OCI-LY7 (cell line): ENCODE data around the gene FRMD1.

ENCODE experiments used
- CTCF ChIP-seq: fragments of 200-600 bp; sonication (generic); conservative IDR thresholded peaks from 2 replicates; pipeline ENCODE4 v1.5.1; 2014; ENCODE audit warnings: mild to moderate bottlenecking, antibody characterized with exemption, low read length, moderate library complexity, mixed read lengths
- EZH2phosphoT487 ChIP-seq: fragments of 200-600 bp; sonication (generic); IDR thresholded peaks from 2 replicates; pipeline ENCODE4 v1.6.1; 2018; ENCODE audit warnings: low read depth, borderline replicate concordance, mild to moderate bottlenecking, mixed run types, antibody characterized with exemption, low read length, moderate library complexity, mixed read lengths

GRCh38 chr6:168045706-168046620 is 33.0 kb downstream of the FRMD1 start:
- TF ChIP-seq CTCF (no peak), EZH2phosphoT487 (no peak)
